SU-DHL-6 (cell line): Measurements from ENCODE around the gene RHBDD3.

Experiments
- CTCF ChIP-seq: fragments of 200-600 bp; sonication (generic); IDR thresholded peaks from one replicate; pipeline ENCODE4 v1.5.1; 2017; ENCODE audit warnings: antibody characterized with exemption, mild to moderate bottlenecking, low read length, moderate library complexity; ENCODE audit not compliant: insufficient read depth, poor library complexity, severe bottlenecking
- EZH2phosphoT487 ChIP-seq: fragments of 200-600 bp; sonication (generic), shearing (Covaris generic); conservative IDR thresholded peaks from 2 replicates; pipeline ENCODE4 v1.6.1; 2018; ENCODE audit warnings: mild to moderate bottlenecking, antibody characterized with exemption, low read length, moderate library complexity, mixed read lengths

GRCh38 chr22:29233277-29233877, 34.4 kb downstream of the RHBDD3 start:
- no peak for TF ChIP-seq CTCF
- no peak for TF ChIP-seq EZH2phosphoT487
